Suprapubic skin (tissue), 4 donors: ENCODE data around the gene PPP1R37.

Experiments used
- CTCF ChIP-seq, 2 donors: fragments of 200-600 bp in 1 of 2; fragments of 450-650 bp in 1 of 2; sonication (generic) in 1 of 2; IDR thresholded peaks; one replicate each; pipeline ENCODE4 v1.5.1; 2016 to 2019; ENCODE audit warnings: antibody characterized with exemption in 2 of 2, mild to moderate bottlenecking in 1 of 2, moderate library complexity in 1 of 2
- POLR2A ChIP-seq, 2 donors: fragments of 450-650 bp; IDR thresholded peaks; one replicate each; pipeline ENCODE4 v1.6.1; 2017; ENCODE audit warnings: antibody characterized with exemption in 2 of 2, mild to moderate bottlenecking in 2 of 2, moderate library complexity in 2 of 2
- POLR2AphosphoS5 ChIP-seq, 3 donors: sonication (generic); formaldehyde crosslinking; IDR thresholded peaks; one replicate each; pipeline ENCODE4 v1.6.1; 2017; ENCODE audit warnings: antibody characterized with exemption in 3 of 3

GRCh38 chr19:45068041-45068440 is 24.9 kb upstream of the PPP1R37 start:
- TF ChIP-seq CTCF (IDR thresholded peaks at IDR 0.05) (no peak), POLR2AphosphoS5 (IDR thresholded peaks at IDR 0.05) (no peak), POLR2A (IDR thresholded peaks at IDR 0.05) (no peak)
